ENCODE measurements around the gene AATK. TPM values are rescaled to one million over a fixed set of nuclear protein-coding genes. Genes with fewer than 3 reads are reported as not detected.

AATK gene
- total and polyA plus RNA-seq, 2 experiments from 2014 or later: 1.1 to 5.0 TPM

GRCh38 chr17:81196505-81197408 is 30.7 kb upstream of the AATK start:
- no peaks in the 10 kb centered on the region for H3K4me1 Mint-ChIP-seq
- Histone ChIP-seq H3K4me3 (no peak overlapping the region), H3F3A (replicated peaks; ENCODE audit: low read depth) (no peaks in the 10 kb centered on the region), H2AFZ (no peak overlapping the region), H3K9me2 (ENCODE audit: insufficient read depth) (no peaks in the 10 kb centered on the region), H4K20me1 (replicated peaks; ENCODE audit: insufficient read depth) (no peaks in the 10 kb centered on the region), H3K27me3 (ENCODE audit: insufficient read depth) (no peaks in the 10 kb centered on the region), H3K4me1 (ENCODE audit: insufficient read depth) (no peaks in the 10 kb centered on the region), H3K4me2 (no peak overlapping the region), H3K36me3 (ENCODE audit: insufficient read depth) (no peaks in the 10 kb centered on the region; the same call in 1 of the 2 replicates), H3K27ac (ENCODE audit: low read depth) (no peak overlapping the region), H3K79me2 (replicated peaks; ENCODE audit: insufficient read depth) (no peaks in the 10 kb centered on the region)
- H3K4me3 Mint-ChIP-seq: no peak overlapping the region
- H3K9me3 Mint-ChIP-seq: no peaks in the 10 kb centered on the region
- H3K27ac Mint-ChIP-seq: no peak overlapping the region
- H3K27me3 Mint-ChIP-seq (ENCODE audit: insufficient read depth, low read depth, poor library complexity): peaks cover 2% of the 10 kb centered on the region
- no peak for TF ChIP-seq EZH2 (IDR thresholded peaks at IDR 0.05; ENCODE audit: low read depth, unreplicated experiment)
- TF ChIP-seq POLR2AphosphoS5 (IDR thresholded peaks at IDR 0.05; ENCODE audit: low read depth): no peak
- no peak for TF ChIP-seq REST (IDR thresholded peaks at IDR 0.05; ENCODE audit: unreplicated experiment)
- TF ChIP-seq CREB1 (CRISPR knock-in tag; IDR thresholded peaks at IDR 0.05; ENCODE audit: low read depth): no peak
- TF ChIP-seq NANOG (IDR thresholded peaks at IDR 0.05; ENCODE audit: borderline replicate concordance): no peak
- TF ChIP-seq ZNF462 (CRISPR knock-in tag; IDR thresholded peaks at IDR 0.05): no peak
- TF ChIP-seq JUNB (IDR thresholded peaks at IDR 0.05; ENCODE audit: unreplicated experiment): no peak
- no peak for TF ChIP-seq ETS1 (IDR thresholded peaks at IDR 0.05)
- TF ChIP-seq EZH2phosphoT487 (IDR thresholded peaks at IDR 0.05; ENCODE audit: unreplicated experiment): no peak
- no peak for TF ChIP-seq CTCF (conservative IDR thresholded peaks at IDR 0.05; ENCODE audit: low read depth in 2 of 2)
- no peak for TF ChIP-seq STAT1 (IDR thresholded peaks at IDR 0.05; ENCODE audit: unreplicated experiment)
- TF ChIP-seq ZNF114 (CRISPR knock-in tag; IDR thresholded peaks at IDR 0.05): no peak
- no peak for TF ChIP-seq ZNF331 (CRISPR knock-in tag; IDR thresholded peaks at IDR 0.05; ENCODE audit: low read depth)
- ATAC-seq: no peak
- no peak for DNase-seq (ENCODE audit: low spot score)
- peaks cover 12% of the 10 kb centered on the region; the same call in 2 of the 3 replicates for H3K36me3 Mint-ChIP-seq (ENCODE audit: low read depth)

Data from GM23338 (cell line).